ENCODE data around the gene TBC1D26.
"Not testable (repeated sequence)": the region's sequence is repeated elsewhere in the genome, so short reads cannot be mapped to it uniquely, and the experiment has no call there.

The TBC1D26 gene

DNA sequence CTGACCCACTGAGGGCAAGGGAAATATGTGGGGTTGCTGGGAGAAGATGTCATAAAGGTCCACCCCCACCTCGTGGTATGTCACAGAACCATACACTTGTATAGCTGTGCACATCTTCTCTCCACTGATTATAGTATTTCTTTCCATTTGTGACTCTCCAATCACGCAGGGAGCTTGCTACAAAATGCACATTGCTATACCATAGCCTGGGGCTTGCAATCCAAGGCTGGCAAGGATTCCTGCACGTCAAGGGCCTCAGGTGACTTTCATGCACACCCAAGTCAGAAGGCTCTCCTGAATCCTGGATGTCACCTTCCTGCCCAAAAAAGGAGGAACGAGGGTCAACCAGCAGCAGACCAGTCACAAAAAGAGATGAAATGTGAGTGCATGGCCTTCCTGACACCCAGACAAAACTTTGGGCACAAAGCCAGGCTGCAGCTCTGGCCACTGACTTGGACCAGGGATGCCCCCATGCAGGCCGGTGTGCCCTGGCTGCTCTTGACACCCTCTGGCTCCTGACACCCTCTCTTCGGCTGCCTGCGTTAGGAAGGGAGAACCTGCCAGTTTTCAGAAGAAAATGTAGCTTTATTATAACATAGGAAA, 12.1 kb downstream of the TBC1D26 start:
- no peak for DNase-seq

- peak; percentile 41 for DNase-seq
Measured at GRCh38 chr17:15744885-15745284, 12.8 kb downstream of the TBC1D26 start.

DNA sequence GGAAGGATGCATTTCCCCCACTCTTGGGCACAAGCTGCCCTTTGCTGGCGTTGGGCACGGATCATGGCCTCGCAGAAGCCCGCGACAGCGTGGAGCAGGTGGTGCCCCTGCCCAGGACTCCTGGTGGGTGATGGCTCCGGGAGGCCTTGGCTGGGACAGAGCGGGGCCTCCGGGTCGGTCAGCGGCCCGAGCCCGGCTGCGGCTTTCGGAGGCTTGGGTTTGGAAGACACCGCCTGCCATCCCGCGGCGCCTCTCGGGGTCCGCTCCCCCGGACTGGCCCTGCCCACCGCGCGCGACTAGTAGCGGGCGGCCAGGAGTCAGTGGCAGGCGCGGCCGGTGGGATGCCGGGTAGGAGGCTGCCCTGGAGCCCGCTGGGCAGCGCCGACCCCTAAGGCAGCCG, 17.3 kb downstream of the TBC1D26 start:
- not testable (repeated sequence) for DNase-seq

DNA sequence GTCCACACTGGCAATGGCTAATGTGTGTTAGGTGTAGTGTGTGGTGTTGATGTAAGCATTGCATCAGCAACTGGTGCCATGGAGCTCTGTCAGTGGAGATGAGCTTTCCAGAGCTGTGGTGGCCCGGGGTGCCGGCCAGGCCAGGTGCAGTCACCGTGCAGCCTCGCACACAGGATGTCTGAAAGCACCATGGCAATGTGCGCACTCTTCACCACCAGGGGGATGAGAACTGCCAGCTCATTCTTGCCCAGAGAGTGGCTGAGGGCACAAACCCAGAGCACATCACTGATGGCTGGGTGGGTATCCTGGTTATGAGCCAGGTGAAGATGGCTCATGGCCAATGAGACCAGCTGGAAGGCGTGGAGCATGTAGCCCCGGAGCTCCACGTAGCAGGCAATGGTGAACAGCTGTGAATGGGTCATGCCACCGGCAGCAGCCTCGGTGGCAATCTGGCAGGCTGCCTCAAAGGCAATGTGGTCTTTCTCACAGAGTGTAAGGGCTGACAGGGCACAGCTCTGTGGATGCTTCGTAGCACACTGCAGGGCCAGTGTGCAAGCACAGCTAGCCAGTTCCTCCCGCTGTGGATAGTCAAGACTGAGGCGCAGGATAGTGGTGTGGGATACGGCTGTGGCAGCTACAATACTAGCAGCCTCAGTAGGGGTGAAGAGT, 36.9 kb downstream of the TBC1D26 start:
- not testable (repeated sequence) for DNase-seq

DNA sequence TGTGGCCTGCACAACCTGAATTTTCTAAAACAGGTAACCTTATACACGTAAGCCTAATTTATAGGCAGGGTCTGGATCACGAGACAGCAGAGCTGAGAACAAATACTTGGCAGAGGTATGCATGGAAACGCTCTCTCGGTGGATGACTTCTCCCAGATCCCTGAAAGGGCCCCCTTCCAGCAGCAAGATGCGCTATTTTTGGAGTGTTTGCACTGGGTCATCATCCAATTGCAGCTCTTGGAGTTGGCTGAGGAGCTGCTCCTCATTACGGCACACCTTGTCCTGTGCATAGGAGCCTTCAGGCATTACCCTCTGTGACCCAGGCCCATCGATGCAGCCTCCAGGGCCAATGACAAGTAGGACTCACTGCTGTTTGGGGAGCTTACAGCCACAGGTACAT, 38.6 kb downstream of the TBC1D26 start:
- not testable (repeated sequence) for DNase-seq

DNA sequence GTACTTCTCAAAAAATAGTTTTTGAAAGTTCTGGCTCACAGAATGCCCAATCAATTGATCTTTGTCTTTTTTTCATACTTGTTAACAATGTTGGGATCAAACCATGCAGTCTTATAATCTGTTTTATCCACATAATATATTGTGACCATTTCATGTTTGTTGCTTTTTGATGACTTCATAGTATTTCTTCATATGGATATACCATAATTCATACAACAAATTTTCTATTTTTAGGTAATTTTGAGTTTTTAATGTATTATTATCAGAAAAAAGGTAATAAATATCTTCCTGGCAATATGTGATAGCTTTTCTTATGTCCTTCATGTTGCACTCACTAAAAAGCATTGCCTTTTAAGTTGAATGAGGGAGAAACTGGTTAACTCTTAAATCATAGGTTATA, 44.8 kb downstream of the TBC1D26 start:
- no peak for DNase-seq

- no peak for DNase-seq
Measured at GRCh38 chr17:15777297-15777696, 45.2 kb downstream of the TBC1D26 start.

DNA sequence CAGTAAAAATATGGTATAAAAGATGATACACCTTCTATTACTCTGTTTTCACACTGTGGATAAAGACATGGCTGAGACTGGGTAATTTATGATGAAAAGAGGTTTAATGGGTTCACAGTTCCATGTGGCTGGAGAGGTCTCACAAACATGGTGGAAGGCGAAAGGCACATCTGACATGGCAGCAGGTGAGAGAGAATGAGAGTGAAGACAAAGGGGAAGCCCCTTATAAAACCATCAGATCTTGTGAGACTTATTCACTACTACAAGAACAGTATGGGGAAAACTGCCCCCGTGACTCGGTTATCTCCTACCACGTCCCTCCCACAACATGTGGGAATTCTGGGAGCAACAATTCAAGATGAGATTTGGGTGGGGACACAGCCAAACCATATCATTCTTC, 45.6 kb downstream of the TBC1D26 start:
- no peak for DNase-seq

DNA sequence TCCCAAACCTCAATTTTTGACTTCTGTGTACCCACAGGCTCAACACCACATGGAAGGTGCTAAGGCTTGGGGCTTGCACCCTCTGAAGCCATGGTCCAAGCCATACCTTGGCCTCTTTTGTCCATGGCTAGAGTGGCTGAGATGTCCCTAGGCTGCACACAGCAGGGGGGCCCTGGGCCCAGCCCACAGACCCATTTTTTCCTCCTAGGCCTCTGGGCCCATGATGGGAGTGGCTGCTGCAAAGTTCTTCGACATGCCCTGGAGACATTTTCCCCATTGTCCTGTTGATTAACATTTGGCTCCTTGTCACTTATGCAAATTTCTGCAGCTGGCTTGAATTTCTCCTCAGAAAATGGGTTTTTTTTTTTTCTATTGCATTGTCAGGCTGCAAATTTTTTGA, 47.0 kb downstream of the TBC1D26 start:
- DNase-seq = no peak

DNA sequence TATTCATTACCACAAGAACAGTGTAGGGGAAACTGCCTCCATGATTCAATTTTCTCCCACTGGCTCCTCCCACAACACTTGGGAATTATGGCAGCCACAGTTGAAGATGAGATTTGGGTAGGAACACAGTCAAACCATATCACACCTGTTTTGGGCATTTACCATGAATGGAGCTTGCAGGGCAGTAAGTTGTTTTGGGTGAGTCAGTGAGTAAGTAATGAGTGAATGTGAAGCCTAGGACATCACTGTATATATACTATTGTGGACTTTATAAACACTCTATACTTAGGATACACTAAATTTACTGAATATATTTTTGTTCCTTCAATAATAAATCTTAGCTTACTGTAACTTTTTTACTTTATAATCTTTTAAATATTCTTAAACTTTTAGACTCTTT, 48.1 kb downstream of the TBC1D26 start:
- DNase-seq = no peak

- DNase-seq = no peak
Measured at GRCh38 chr17:15782866-15783265, 50.8 kb downstream of the TBC1D26 start.

DNA sequence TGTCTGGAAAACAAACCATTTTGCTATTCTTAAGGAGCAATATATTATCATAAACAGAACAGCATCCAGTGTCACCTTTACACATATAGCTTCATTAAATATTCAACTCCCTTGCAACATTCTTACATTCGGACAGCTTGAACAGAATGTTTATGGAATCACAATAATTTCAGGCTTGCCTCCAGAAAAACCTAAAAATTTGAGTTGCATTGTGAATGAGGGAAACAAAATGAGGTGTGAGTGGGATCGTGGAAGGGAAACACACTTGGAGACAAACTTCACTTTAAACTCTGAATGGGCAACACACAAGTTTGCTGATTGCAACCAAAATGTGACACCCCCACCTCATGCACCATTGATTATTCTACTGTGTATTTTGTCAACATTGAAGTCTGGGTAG, 51.4 kb downstream of the TBC1D26 start:
- DNase-seq = no peak

GRCh38 chr17:15784351-15784750, 52.3 kb downstream of the TBC1D26 start:
- DNase-seq = not testable (repeated sequence)

DNA sequence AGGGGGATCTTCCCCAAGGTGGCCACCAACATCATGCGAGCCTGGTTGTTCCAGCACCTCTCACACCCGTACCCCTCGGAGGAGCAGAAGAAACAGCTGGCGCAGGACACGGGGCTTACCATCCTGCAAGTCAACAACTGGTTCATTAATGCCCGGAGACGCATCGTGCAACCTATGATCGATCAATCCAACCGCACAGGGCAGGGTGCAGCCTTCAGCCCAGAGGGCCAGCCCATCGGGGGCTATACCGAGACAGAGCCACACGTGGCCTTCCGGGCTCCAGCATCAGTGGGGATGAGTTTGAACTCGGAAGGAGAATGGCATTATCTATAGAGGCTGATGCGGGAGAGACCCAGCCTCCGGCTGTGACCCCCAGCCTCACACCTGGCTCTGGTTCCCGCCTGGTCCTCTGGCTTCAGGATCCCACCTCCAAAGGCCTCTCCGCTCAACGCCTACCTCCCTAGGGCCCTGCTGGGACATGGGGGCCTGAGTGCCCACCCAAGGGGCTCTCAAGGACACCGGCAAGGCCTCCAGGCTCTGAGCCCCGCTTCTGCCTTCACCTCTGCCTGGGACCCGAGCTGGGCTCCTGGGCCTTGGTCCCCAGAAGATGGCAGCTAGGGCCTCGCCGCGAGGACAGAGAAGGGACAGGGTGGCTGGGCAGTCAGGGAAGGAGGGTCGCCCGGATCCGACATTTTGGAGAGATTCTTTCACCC, 55.4 kb downstream of the TBC1D26 start:
- not testable (repeated sequence) for DNase-seq

- DNase-seq = not testable (repeated sequence)
Measured at GRCh38 chr17:15788365-15788764, 56.3 kb downstream of the TBC1D26 start.
